Kidney (tissue), 14 donors: ENCODE measurements around the gene KANK4. TPM values are rescaled to one million over a fixed set of nuclear protein-coding genes. Genes with fewer than 3 reads are reported as not detected.

ENCODE experiments used
- DNase-seq, 5 donors: peaks; one replicate each; pipeline ENCODE4 v3.0.0-alpha.2; 2013 to 2020
- FAIRE-seq: peaks from 2 replicates; lab custom pipeline; 2012; peaks lifted over from hg19 to GRCh38; lab: Jason Lieb, UNC
- H3K27ac ChIP-seq, 2 donors: one replicate each; pipeline ENCODE4 v1.7.0; 2013; ENCODE audit warnings: low read depth in 2 of 2, low read length in 2 of 2, inconsistent platforms in 1 of 2
- H3K27me3 ChIP-seq: one replicate; pipeline ENCODE4 v1.7.1; 2013; ENCODE audit warnings: low read length, inconsistent platforms; ENCODE audit not compliant: control insufficient read depth, insufficient read depth
- H3K36me3 ChIP-seq, 3 donors: one replicate each; pipeline versions ENCODE4 v1.7.0 to v1.7.1; 2013; ENCODE audit warnings: low read length in 3 of 3, control low read depth in 1 of 3, inconsistent platforms in 1 of 3; ENCODE audit not compliant: insufficient read depth in 3 of 3, control insufficient read depth in 2 of 3
- H3K4me1 ChIP-seq, 3 donors: one replicate each; pipeline versions ENCODE4 v1.7.0 to v1.7.1; 2013; ENCODE audit warnings: low read length in 3 of 3, inconsistent platforms in 1 of 3, low read depth in 1 of 3; ENCODE audit not compliant: control insufficient read depth in 2 of 3, insufficient read depth in 2 of 3
- H3K4me3 ChIP-seq, 3 donors: one replicate each; pipeline versions ENCODE4 v1.7.0 to v1.8.1; 2013; ENCODE audit warnings: low read length in 3 of 3, control low read depth in 1 of 3, inconsistent platforms in 1 of 3
- H3K9ac ChIP-seq, 3 donors: one replicate each; pipeline versions ENCODE4 v1.7.0 to v1.7.1; 2013; ENCODE audit warnings: low read length in 3 of 3, control low read depth in 1 of 3, inconsistent platforms in 1 of 3
- H3K9me3 ChIP-seq, 3 donors: one replicate each; pipeline versions ENCODE4 v1.7.0 to v1.7.1; 2013; ENCODE audit warnings: low read length in 3 of 3, control low read depth in 1 of 3, inconsistent platforms in 1 of 3; ENCODE audit not compliant: control insufficient read depth in 2 of 3, insufficient read depth in 1 of 3
- CTCF ChIP-seq: IDR thresholded peaks from 3 replicates; pipeline ENCODE4 v1.5.1; 2012; ENCODE audit warnings: mild to moderate bottlenecking, moderate library complexity, borderline replicate concordance; ENCODE audit not compliant: insufficient read depth; ENCODE audit errors: extremely low read depth
- intact Hi-C: fragments of 100-400 bp; cut with DNase I; formaldehyde crosslinking; loops from one replicate; pipeline ENCODE4 v1.11.1; 2022
- polyA plus RNA-seq: library from polyadenylated mRNA; stranded (reverse); fragments of 350-450 nt; fragmentation: Illumina TruSeq; extraction: RNeasy Lipid Tissue Mini Kit (QIAGEN cat#74804); gene quantifications from one replicate; pipeline ENCODE4 v1.2.3, GENCODE V29; 2014; ENCODE audit warnings: low read depth, low replicate concordance; ENCODE audit not compliant: insufficient read depth
- total RNA-seq: library from RNA; stranded (reverse); fragmentation: NEBNext Ultra II Directional; extraction: Animal tissue kit (Norgen Biotek cat#: 25700); gene quantifications from one replicate; pipeline ENCODE4 v1.2.1, GENCODE V29; 2021
- donor health status: control.
- donor health status: control.
- donor health status: control.
- donor health status: control.
- donor health status: control.
- donor health status: DM: yes; HTN: yes; CAD: no.
- donor health status: Normal renal cell carcinoma (clear cell type).

Gene KANK4
- total and polyA plus RNA-seq, 2 donors from 2014 or later = 0.28 to 0.50 TPM

- TF ChIP-seq CTCF = no peak
- intact Hi-C loops = no loop called here
- Histone ChIP-seq H3K36me3 (no peaks in the 10 kb centered on the region), H3K27me3 (no peaks in the 10 kb centered on the region), H3K9ac (no peak overlapping the region), H3K9me3 (no peaks in the 10 kb centered on the region), H3K4me1 (no peaks in the 10 kb centered on the region), H3K4me3 (no peak overlapping the region), H3K27ac (no peak overlapping the region)
- FAIRE-seq (no peak), DNase-seq (no peak)
Observed at GRCh38 chr1:62356257-62356835, 37.1 kb upstream of the KANK4 start.

GRCh38 chr1:62355095-62355494, 35.9 kb upstream of the KANK4 start:
- intact Hi-C loops = no loop called here

GRCh38 chr1:62353853-62354252, 34.6 kb upstream of the KANK4 start:
- intact Hi-C loops = no loop called here
- H3K4me1 ChIP-seq = no peaks in the 10 kb centered on the region
- no peaks in the 10 kb centered on the region for H3K36me3 ChIP-seq
- H3K9me3 ChIP-seq = no peaks in the 10 kb centered on the region
- no peak overlapping the region for H3K9ac ChIP-seq
- no peak for TF ChIP-seq CTCF
- DNase-seq (no peak), FAIRE-seq (no peak)
- H3K27me3 ChIP-seq = no peaks in the 10 kb centered on the region
- no peak overlapping the region for H3K4me3 ChIP-seq
- no peak overlapping the region for H3K27ac ChIP-seq

More at GRCh38 chr1:62355095-62355494, 35.9 kb upstream of the KANK4 start:
- no peaks in the 10 kb centered on the region for H3K36me3 ChIP-seq
- H3K4me1 ChIP-seq = no peaks in the 10 kb centered on the region
- H3K4me3 ChIP-seq = no peak overlapping the region
- FAIRE-seq = no peak
- H3K27me3 ChIP-seq = no peaks in the 10 kb centered on the region
- no peak for DNase-seq
- H3K27ac ChIP-seq = no peak overlapping the region
- H3K9ac ChIP-seq = no peak overlapping the region
- no peaks in the 10 kb centered on the region for H3K9me3 ChIP-seq
- no peak for TF ChIP-seq CTCF

GRCh38 chr1:62352387-62352786, 33.2 kb upstream of the KANK4 start:
- Histone ChIP-seq H3K27me3 (no peaks in the 10 kb centered on the region), H3K9ac (no peak overlapping the region), H3K27ac (no peak overlapping the region), H3K36me3 (no peaks in the 10 kb centered on the region), H3K4me1 (no peaks in the 10 kb centered on the region), H3K4me3 (no peak overlapping the region), H3K9me3 (no peaks in the 10 kb centered on the region)
- intact Hi-C loops = no loop called here
- no peak for TF ChIP-seq CTCF
- DNase-seq = no peak
- no peak for FAIRE-seq
